Ishikawa (cell line): Measurements from ENCODE around the gene KCNK5.

ENCODE experiments used
- CEBPB ChIP-seq: IDR thresholded peaks from 2 replicates; pipeline ENCODE4 v1.6.1; 2012
- CREB1 ChIP-seq: IDR thresholded peaks from 2 replicates; pipeline ENCODE4 v1.6.1; 2012; ENCODE audit warnings: low read depth
- EGR1 ChIP-seq: IDR thresholded peaks from 2 replicates; pipeline ENCODE4 v1.6.1; 2012
- EP300 ChIP-seq: IDR thresholded peaks from 2 replicates; pipeline ENCODE4 v1.6.1; 2012; ENCODE audit warnings: borderline replicate concordance
- FOXM1 ChIP-seq: IDR thresholded peaks from 2 replicates; pipeline ENCODE4 v1.6.1; 2012; ENCODE audit warnings: low read depth, borderline replicate concordance
- NFIC ChIP-seq: IDR thresholded peaks from 2 replicates; pipeline ENCODE4 v1.6.1; 2012
- RAD21 ChIP-seq: IDR thresholded peaks from 2 replicates; pipeline ENCODE4 v1.6.1; 2012; ENCODE audit warnings: low read depth
- TAF1 ChIP-seq: IDR thresholded peaks from 2 replicates; pipeline ENCODE4 v1.6.1; 2012; ENCODE audit warnings: low read depth, mild to moderate bottlenecking
- TCF12 ChIP-seq: IDR thresholded peaks from 2 replicates; pipeline ENCODE4 v1.6.1; 2012; ENCODE audit warnings: low read depth
- TEAD4 ChIP-seq: IDR thresholded peaks from 2 replicates; pipeline ENCODE4 v1.6.1; 2012
- YY1 ChIP-seq: IDR thresholded peaks from 2 replicates; pipeline ENCODE4 v1.6.1; 2012; ENCODE audit warnings: low read depth
- ZBTB7A ChIP-seq: IDR thresholded peaks from 2 replicates; pipeline ENCODE4 v1.6.1; 2012; ENCODE audit warnings: low read depth
- TF ChIP-seq, protein P1 (sequence below): IDR thresholded peaks from 2 replicates; pipeline ENCODE4 v1.6.1; 2012
- TF ChIP-seq, protein P2 (sequence below): IDR thresholded peaks from 2 replicates; pipeline ENCODE4 v1.6.1; 2012; ENCODE audit warnings: low read depth, mild to moderate bottlenecking
- TF ChIP-seq, protein P3 (sequence below): IDR thresholded peaks from 2 replicates; pipeline ENCODE4 v1.6.1; 2012

KCNK5 gene

DNA sequence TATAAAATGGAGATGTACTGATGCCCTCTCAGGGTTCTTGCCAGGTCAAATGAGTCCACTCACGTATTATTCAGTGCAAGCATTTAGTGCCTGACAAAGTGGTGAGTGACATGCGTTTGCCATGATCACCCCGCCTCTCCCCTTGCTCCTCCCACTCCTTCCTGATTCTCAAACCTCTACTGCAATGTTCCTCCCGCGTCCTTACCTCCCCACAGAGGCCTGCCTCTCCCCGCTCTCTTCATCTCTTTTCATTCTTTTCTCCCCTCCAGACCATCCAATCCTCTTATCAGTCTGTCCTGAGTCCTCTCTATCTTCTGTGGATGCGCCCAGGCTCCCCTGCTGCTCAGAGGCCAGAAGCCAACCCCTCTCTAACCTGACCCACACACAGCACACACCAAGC, 40.7 kb downstream of the KCNK5 start:
- TF ChIP-seq TCF12 (no peak), EP300 (no peak), CREB1 (no peak), YY1 (no peak), CEBPB (no peak), TEAD4 (no peak), ZBTB7A (no peak), NFIC (no peak), TAF1 (no peak), EGR1 (no peak), RAD21 (no peak), FOXM1 (no peak)
- TF ChIP-seq, protein P1, sequence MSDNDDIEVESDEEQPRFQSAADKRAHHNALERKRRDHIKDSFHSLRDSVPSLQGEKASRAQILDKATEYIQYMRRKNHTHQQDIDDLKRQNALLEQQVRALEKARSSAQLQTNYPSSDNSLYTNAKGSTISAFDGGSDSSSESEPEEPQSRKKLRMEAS, result no peak
- TF ChIP-seq, protein P2, sequence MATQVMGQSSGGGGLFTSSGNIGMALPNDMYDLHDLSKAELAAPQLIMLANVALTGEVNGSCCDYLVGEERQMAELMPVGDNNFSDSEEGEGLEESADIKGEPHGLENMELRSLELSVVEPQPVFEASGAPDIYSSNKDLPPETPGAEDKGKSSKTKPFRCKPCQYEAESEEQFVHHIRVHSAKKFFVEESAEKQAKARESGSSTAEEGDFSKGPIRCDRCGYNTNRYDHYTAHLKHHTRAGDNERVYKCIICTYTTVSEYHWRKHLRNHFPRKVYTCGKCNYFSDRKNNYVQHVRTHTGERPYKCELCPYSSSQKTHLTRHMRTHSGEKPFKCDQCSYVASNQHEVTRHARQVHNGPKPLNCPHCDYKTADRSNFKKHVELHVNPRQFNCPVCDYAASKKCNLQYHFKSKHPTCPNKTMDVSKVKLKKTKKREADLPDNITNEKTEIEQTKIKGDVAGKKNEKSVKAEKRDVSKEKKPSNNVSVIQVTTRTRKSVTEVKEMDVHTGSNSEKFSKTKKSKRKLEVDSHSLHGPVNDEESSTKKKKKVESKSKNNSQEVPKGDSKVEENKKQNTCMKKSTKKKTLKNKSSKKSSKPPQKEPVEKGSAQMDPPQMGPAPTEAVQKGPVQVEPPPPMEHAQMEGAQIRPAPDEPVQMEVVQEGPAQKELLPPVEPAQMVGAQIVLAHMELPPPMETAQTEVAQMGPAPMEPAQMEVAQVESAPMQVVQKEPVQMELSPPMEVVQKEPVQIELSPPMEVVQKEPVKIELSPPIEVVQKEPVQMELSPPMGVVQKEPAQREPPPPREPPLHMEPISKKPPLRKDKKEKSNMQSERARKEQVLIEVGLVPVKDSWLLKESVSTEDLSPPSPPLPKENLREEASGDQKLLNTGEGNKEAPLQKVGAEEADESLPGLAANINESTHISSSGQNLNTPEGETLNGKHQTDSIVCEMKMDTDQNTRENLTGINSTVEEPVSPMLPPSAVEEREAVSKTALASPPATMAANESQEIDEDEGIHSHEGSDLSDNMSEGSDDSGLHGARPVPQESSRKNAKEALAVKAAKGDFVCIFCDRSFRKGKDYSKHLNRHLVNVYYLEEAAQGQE, result no peak
- TF ChIP-seq, protein P3, sequence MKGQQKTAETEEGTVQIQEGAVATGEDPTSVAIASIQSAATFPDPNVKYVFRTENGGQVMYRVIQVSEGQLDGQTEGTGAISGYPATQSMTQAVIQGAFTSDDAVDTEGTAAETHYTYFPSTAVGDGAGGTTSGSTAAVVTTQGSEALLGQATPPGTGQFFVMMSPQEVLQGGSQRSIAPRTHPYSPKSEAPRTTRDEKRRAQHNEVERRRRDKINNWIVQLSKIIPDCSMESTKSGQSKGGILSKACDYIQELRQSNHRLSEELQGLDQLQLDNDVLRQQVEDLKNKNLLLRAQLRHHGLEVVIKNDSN, result no peak

DNA sequence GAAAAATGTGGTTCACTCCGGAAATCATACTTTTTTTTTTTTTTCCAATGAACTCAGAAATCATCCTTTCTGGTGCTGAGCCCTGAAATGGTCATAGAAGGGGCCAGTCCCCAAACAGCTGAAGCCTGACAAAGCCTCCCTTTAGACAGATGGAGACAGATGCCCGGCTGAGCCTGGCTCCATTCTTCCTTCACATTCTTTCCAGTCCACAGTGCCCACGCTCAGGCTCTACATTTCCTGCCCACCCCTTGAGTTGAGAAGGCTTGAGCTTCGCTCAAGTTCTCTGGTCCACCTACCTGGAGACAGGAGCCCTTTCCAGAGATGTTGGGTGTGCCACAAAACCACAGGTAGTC, 41.2 kb downstream of the KCNK5 start:
- no peak for TF ChIP-seq ZBTB7A
- no peak for TF ChIP-seq TCF12
- no peak for TF ChIP-seq TAF1
- TF ChIP-seq, protein P1, result no peak
- no peak for TF ChIP-seq CREB1
- TF ChIP-seq EP300, result no peak

DNA sequence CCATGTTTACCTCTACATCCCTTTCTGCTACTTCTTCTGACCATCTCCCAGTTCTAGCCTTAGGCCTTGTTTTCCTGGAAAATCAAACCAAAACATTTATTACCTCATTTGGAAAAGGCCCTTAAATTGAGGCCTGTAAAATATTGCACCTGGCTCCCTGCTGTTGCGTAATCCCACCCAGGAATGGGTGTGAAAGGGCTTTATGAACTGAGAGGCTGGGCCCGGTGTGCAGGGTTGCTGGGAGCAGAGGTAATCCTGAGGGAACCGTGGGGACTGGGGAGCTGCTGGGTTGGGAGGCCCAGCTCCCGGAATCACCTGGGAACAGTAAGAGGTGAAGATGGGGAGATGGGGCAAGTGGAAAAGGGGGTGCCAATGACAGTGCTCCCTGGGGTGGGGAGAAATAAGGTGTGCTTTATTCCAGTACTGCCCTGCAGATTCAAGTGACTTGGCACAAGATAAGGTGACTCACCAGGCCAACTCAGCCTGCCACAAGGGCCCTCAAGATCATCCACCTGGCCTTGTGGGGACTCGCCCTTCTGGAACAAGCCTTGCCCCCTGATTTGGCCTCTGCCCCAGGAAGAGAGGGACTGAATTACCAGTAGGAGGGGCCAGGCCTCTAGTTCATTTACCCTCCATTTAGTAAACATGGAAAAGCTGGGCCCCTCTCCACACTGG, 44.2 kb downstream of the KCNK5 start:
- TF ChIP-seq NFIC (peak; percentile 56; the same call in 1 of the 2 replicates), EP300 (no peak; the same call in 1 of the 2 replicates), CEBPB (peak; percentile 96), YY1 (no peak), TAF1 (no peak), TCF12 (0 out of 2 replicates have a peak, but pooled peaks have one; percentile 43), ZBTB7A (no peak)
- TF ChIP-seq, protein P1, result 0 out of 2 replicates have a peak, but pooled peaks have one; percentile 6
- TF ChIP-seq, protein P2, result no peak

DNA sequence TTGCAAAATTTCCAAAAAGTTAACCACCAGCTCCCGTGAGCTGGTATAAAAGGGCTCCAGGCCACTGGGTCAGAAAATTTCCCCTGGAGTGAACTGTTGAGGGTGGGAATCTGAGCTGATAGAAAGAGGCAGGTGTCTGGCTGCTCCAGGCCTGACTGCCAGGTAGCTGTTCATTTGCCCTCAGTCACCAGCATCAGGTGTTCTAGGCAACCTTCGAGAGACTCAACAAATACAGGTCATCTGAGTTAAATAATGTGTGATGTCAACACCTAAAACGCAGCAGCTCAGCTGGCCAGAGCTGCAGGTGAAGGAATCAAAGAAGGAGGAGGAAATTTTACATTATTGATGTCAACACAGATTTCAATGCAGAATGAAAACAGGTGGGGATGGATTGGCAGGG, 46.7 kb downstream of the KCNK5 start:
- TF ChIP-seq RAD21 (no peak), FOXM1 (no peak), EGR1 (no peak), CEBPB (no peak), TEAD4 (no peak), NFIC (no peak)
- TF ChIP-seq, protein P2, result no peak
- TF ChIP-seq, protein P3, result no peak

DNA sequence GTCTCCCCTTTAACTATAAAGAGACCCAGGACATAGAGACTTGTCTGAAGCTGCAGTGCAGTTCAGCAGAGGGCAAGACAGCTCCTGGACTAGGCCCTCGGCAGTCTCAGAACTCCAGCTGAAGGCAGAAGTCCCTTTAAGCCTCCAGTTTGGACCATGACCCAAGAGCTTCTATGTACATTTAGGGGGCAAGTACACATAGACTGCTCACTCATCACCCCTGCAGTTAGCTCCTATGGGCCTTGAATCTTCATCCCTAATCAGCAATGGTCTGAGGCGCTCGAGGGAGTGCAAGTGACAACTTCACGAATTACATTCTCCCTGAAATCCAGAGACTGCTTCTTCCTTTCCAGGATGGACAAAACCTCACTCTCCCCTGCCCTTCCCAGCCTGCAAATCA, 47.4 kb downstream of the KCNK5 start:
- TF ChIP-seq, protein P1, result no peak
- no peak for TF ChIP-seq TAF1
- no peak for TF ChIP-seq ZBTB7A
- no peak for TF ChIP-seq TCF12
- TF ChIP-seq EP300, result no peak
